ENCODE measurements around the gene TMEM218.

DNA sequence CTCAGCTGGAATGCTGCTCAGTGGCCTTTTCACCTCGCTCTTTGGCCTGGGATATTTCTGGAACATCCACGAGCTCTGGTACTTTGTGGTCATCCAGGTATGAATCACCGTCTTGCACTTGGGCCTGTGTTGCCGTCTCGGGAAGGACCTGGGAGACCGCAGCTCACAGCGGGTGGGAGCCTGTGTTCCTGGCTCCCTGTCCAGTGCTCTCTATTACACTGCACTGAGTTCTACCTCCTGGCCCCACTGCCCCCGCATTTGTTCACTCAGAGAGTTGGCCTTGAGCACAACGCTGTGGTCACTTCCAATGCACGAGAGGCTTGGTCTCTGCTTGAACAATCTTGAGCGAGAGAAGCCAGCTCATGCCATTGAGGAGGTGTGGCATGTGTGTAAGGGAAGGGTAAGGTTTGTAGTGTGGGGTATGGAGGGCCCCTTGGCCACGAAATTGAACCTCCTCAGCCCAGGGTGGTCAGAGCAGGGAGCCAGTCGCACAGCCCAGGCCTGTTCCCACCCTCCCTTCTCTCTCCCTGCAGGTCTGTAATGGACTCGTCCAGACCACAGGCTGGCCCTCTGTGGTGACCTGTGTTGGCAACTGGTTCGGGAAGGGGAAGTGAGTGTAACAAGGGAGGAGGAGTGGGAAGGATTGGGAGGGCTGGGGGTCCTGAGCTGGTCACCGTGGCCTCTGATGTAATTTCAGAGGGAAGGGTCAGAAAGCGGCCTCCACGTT lies 32.1 kb downstream of the TMEM218 start:
- TF ChIP-seq, protein P1, sequence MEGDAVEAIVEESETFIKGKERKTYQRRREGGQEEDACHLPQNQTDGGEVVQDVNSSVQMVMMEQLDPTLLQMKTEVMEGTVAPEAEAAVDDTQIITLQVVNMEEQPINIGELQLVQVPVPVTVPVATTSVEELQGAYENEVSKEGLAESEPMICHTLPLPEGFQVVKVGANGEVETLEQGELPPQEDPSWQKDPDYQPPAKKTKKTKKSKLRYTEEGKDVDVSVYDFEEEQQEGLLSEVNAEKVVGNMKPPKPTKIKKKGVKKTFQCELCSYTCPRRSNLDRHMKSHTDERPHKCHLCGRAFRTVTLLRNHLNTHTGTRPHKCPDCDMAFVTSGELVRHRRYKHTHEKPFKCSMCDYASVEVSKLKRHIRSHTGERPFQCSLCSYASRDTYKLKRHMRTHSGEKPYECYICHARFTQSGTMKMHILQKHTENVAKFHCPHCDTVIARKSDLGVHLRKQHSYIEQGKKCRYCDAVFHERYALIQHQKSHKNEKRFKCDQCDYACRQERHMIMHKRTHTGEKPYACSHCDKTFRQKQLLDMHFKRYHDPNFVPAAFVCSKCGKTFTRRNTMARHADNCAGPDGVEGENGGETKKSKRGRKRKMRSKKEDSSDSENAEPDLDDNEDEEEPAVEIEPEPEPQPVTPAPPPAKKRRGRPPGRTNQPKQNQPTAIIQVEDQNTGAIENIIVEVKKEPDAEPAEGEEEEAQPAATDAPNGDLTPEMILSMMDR (IDR thresholded peaks at IDR 0.05) = no peak
- TF ChIP-seq POLR2AphosphoS5 (IDR thresholded peaks at IDR 0.05; ENCODE audit: insufficient read depth in 1 of 2, low read depth in 1 of 2) (no peak), POLR2A (IDR thresholded peaks at IDR 0.05) (no peak)
